NCI-H146 (cell line): ENCODE data around the gene TMEM14B.
A peak's percentile ranks its signal among the peaks of the same experiment; 100 is the strongest.
"Not testable (repeated sequence)": the region's sequence is repeated elsewhere in the genome, so short reads cannot be mapped to it uniquely, and the experiment has no call there.

ENCODE experiments used
- DNase-seq: peaks from one replicate; lab custom pipeline; 2025; lab: John Stamatoyannopoulos, UW

TMEM14B gene

GRCh38 chr6:10746915-10747250 lies 722 bp upstream of the TMEM14B start:
- no peak for DNase-seq

DNA sequence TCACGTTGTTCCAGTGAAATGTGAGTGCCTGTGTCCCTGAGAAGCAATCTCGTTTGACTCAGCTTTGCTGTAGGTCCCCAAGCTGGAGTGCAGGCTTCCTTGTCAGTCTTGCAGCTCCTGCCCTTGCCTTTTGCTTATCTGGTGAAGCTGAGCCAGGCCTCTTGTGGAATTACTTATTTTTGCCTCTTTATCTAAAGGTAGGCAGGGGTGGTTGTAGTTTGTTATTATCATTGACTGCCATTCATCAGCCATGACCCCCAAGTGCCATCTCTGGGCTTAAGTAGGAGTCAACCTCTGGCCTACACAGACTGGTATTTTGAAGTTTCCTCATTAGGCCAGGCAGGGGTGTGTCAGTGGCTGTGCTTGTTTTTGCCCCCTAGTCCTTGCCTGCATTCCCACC lies 2.1 kb downstream of the TMEM14B start:
- no peak for DNase-seq

- DNase-seq = not testable (repeated sequence)
These were observed 3.0 kb downstream of the TMEM14B start for GRCh38 chr6:10750568-10750967.

DNA sequence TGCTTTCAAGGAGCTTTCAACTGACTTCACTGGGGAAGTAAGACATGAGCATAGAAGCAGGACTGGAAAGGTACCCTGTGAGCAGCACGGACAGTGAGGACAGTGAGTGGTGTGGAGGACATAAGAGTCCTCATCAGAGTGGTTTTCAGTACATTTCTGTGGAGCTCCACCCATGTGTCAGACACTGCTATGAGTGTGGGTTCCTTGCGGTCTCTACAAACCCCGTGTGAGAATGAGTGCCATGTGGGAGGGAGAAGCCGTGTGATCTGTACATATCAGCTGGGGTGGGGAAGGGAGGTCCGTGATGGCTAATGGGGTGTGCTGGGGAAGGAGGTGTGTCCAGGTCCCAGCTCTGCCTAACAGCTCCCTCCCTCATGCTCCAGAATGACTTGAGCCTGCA lies 4.2 kb downstream of the TMEM14B start:
- DNase-seq = not testable (repeated sequence)

GRCh38 chr6:10756085-10756484 lies 8.5 kb downstream of the TMEM14B start:
- DNase-seq = no peak

DNA sequence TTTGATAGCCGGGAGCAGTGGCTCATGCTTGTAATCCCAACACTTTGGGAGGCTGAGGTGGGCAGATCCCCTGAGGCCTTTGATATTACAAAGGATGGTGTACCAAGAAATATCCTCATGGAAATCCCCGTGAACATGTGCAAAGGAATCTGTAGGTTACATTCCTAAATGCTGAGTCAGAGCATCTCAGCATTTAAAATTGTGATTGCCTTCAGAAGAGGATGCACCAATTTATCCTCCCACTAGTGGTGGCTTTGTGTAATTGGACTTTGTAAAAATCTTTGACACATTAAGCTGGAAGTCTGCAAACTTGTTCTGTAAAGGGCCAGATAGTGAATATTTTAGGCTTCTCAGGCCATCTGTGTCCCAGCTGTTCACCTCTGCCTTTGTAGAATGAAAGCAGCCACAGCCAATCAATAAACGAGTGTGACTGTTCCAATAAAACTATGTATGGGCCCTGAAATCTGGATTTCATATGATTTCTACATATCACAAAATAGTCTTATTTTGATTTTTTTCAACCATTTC lies 11.8 kb downstream of the TMEM14B start:
- no peak for DNase-seq

DNA sequence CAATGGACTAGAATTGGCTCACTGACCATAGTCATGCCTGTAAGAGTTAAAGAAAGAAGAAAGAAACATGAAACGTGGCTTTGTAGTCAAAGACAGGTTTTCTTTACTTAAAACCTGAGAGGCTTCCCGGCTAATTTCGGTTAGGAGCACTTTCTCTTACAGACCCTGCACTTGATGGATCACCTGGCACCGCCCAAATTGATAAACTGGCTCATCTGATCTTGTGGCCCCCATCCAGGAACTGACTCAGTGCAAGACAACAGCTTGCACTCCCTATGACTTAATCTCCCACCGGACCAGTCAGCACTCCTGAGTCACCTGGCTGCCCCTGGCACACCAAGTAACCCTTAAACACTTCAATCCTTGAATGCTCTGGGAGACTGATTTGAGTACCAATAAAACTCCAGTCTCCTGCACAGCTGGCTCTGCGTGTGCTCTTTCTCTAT lies 12.3 kb downstream of the TMEM14B start:
- DNase-seq = no peak

GRCh38 chr6:10763006-10763405 lies 15.4 kb downstream of the TMEM14B start:
- no peak for DNase-seq

GRCh38 chr6:10769419-10769818 lies 21.8 kb downstream of the TMEM14B start:
- no peak for DNase-seq

DNA sequence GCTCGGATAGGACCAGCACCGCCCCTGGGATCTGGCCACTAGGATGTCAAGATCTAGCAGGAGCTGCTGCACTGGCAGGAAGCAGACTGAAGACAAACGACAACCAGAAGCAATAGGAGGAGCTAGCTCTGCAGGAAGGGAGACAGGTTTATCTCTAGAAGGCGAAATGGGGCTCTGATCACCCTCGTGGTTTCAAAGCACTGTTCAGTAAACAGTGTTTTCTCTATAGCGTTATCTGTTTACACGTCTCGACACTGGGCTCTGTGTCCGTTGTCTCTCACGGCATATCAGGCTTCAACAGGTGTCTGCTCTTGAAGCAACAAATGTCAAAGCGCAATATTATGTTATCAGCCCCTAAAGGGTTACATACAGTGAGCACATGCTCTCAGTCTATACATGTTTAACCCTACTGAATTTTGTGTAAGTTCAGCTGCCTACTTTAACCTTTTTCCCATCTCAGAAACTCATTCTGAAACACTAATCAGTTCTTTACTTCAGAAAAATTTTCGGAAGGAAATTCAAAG lies 23.8 kb downstream of the TMEM14B start:
- DNase-seq = no peak

GRCh38 chr6:10778230-10778629 lies 30.6 kb downstream of the TMEM14B start:
- DNase-seq = no peak

- no peak for DNase-seq
These were observed 31.5 kb downstream of the TMEM14B start for GRCh38 chr6:10779076-10779475.

DNA sequence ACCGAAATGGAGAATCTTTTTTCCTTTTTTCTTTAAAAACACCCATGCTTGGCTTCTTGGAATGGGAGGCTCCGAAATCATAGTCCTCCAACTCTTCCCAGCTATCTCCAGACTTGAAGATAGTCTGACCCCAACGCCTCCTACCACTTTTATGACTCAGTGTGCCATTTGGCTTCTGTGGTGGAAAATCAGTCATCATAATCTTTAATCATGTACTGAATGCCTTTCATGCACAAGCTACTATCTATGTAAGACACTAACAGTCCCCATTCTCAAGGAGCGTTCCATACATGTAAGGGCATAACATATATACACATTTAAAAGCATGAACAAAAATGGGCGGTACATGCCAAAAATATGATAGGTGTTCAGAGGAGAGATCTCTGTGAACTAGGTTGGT lies 44.1 kb downstream of the TMEM14B start:
- DNase-seq = no peak

DNA sequence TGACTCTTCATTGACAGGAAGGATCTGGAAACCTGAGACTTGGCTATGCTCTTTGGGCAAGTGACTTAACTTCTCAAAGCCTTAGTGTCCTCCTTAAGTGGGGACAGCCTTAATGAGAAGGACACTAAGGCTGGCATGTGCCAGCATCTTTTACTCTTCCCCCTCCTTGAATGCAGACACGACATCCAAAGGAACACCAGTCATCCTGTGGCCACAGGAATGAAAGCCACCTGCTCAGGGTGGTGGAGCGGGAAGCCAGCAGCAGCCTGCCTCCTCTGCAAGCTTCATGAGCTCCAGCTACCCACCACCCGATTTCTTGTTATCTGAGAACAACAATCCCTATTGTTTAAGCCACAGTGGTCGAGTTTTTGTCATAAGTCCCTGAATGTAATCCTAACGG lies 44.5 kb downstream of the TMEM14B start:
- no peak for DNase-seq

DNA sequence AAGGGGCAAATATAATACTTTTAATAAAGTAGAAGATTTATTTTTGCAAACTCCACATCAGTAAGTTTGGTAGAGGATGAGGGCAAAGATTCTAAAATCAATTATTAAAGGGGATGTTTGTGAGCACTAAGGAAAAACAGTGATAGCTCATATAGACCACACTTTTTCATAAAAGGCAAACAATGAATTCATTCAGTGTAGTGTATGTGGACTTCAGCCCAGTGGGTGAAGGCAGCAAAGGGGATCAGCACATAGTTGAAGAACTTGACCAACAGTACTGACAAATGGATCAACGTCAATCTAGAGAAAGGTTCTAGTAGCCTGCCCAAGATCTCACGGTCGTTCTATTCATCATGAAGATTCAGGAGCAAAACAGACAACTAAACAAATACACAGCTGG lies 45.4 kb downstream of the TMEM14B start:
- DNase-seq = no peak

DNA sequence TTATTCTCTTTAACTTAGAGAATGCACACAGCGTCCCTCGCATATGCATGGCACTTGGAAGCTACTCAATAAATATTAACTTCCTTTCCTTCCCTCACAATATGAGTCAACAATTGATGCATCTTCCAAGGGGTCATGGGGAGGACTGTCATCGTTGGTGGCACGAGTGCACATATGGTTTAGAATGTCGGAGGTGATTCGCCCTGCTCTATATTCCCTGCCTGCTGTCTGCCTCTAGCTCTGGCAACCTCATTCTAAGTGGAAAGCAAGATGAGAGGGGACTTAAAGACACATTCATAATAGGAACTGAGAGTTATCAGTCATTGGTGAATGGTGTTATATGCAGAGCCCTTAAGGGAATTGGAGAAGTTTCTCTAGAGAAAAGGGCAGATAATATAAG lies 46.1 kb downstream of the TMEM14B start:
- no peak for DNase-seq

- no peak for DNase-seq
These were observed 46.6 kb downstream of the TMEM14B start for GRCh38 chr6:10794239-10794638.

DNA sequence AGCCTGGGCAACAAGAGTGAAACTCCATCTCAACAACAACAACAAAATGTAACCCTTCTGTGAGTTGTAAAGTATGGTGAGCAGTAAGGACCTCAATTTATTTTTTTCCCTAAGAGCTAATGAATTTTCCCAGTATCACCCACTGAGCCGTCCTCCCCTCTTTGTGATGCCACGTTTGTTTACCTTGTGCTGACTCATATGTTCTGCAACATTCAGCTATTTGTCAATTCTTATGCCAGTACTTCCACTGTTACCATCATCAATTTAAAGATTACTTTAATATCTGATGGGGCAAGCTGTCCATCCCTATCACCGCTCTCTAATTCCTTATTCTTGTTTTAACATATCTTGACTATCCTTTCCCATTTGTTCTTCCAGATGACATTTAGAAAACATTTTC lies 53.2 kb downstream of the TMEM14B start:
- DNase-seq = no peak

DNA sequence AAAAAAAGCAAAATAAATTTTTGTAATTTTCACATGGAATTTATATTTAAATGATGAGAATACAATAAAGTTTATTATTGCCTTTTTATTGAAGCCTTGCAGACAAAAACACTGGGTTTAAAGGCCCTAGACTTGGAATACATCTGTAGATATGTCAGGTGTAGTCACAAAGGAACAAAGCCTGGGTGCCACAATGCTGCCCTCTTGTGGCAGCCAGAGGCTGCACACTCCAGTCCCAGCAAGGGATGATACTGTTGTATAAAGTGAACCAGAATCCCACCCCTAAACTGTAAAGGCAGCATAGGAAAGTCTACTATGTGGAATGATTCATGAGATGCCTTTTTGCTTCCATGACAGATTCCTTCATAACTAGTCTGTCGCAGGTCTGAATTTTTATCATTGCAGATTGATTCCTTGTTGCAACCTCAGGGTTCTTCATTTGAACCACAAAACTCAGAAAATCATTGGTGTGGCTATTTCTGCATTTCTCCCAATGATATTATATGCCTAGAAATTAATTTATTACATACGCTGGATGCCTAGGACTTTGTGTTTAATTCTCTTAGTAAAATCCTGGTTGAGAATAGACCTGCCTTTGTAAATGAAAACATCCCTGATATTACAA lies 53.7 kb downstream of the TMEM14B start:
- DNase-seq = peak; percentile 40
